H9 (cell line): ENCODE measurements around the gene EBP. TPM values are rescaled to one million over a fixed set of nuclear protein-coding genes. Genes with fewer than 3 reads are reported as not detected.

Experiments
- DNase-seq: peaks from one replicate; pipeline ENCODE4 v3.0.0-alpha.2; 2017
- H2AFZ ChIP-seq: one replicate; pipeline ENCODE4 v1.6.1; 2013; ENCODE audit warnings: mild to moderate bottlenecking, low read length, control low read depth, moderate library complexity
- H2AK5ac ChIP-seq: 2 replicates; pipeline ENCODE4 v1.6.1; 2013; ENCODE audit warnings: low read length, control low read depth, mixed read lengths; ENCODE audit not compliant: insufficient read length
- H2BK120ac ChIP-seq: one replicate; pipeline ENCODE4 v1.6.1; 2013; ENCODE audit warnings: low read depth, mild to moderate bottlenecking, low read length, control low read depth, inconsistent platforms; ENCODE audit not compliant: poor library complexity, severe bottlenecking
- H2BK12ac ChIP-seq: 2 replicates; pipeline ENCODE4 v1.6.1; 2013; ENCODE audit warnings: low read length, control low read depth, mixed read lengths, low read depth; ENCODE audit not compliant: insufficient read length
- H2BK15ac ChIP-seq: 2 replicates; pipeline ENCODE4 v1.6.1; 2013; ENCODE audit warnings: low read depth, low read length, control low read depth
- H2BK20ac ChIP-seq: one replicate; pipeline ENCODE4 v1.6.1; 2013; ENCODE audit warnings: low read depth, mild to moderate bottlenecking, low read length, control low read depth, inconsistent platforms; ENCODE audit not compliant: poor library complexity, severe bottlenecking
- H2BK5ac ChIP-seq: 2 replicates; pipeline ENCODE4 v1.6.1; 2013; ENCODE audit warnings: low read length, control low read depth, mixed read lengths; ENCODE audit not compliant: insufficient read length
- H3K14ac ChIP-seq: 2 replicates; pipeline ENCODE4 v1.6.1; 2013; ENCODE audit warnings: low read length, control low read depth; ENCODE audit not compliant: insufficient read depth
- H3K18ac ChIP-seq: 2 replicates; pipeline ENCODE4 v1.6.1; 2013; ENCODE audit warnings: low read depth, mild to moderate bottlenecking, mixed read lengths, low read length, control low read depth; ENCODE audit not compliant: insufficient read length
- H3K23ac ChIP-seq: 2 replicates; pipeline ENCODE4 v1.6.1; 2013; ENCODE audit warnings: low read length, control low read depth, mixed read lengths, low read depth; ENCODE audit not compliant: insufficient read length
- H3K23me2 ChIP-seq: 2 replicates; pipeline ENCODE4 v1.6.1; 2013; ENCODE audit warnings: low read depth, mild to moderate bottlenecking, mixed read lengths, low read length, control low read depth; ENCODE audit not compliant: insufficient read length, poor library complexity, severe bottlenecking
- H3K27ac ChIP-seq: 2 replicates; pipeline ENCODE4 v1.5.1; 2013; ENCODE audit warnings: low read length, control low read depth, mixed read lengths, low read depth; ENCODE audit not compliant: insufficient read length
- H3K27me3 ChIP-seq: 2 replicates; pipeline ENCODE4 v1.6.1; 2013; ENCODE audit warnings: low read length, control low read depth, inconsistent platforms; ENCODE audit not compliant: insufficient read depth
- H3K4ac ChIP-seq: 2 replicates; pipeline ENCODE4 v1.6.1; 2013; ENCODE audit warnings: low read depth, mild to moderate bottlenecking, control low read depth, inconsistent platforms, low read length, moderate library complexity
- H3K4me1 ChIP-seq: 2 replicates; pipeline ENCODE4 v1.6.1; 2013; ENCODE audit warnings: low read length, control low read depth, inconsistent platforms; ENCODE audit not compliant: insufficient read depth
- H3K4me2 ChIP-seq: 2 replicates; pipeline ENCODE4 v1.6.1; 2013; ENCODE audit warnings: low read length, control low read depth, mixed read lengths; ENCODE audit not compliant: insufficient read length, insufficient read depth
- H3K56ac ChIP-seq: 2 replicates; pipeline ENCODE4 v1.6.1; 2013; ENCODE audit warnings: low read depth, mild to moderate bottlenecking, mixed read lengths, low read length, control low read depth; ENCODE audit not compliant: insufficient read length
- H3K79me1 ChIP-seq: 2 replicates; pipeline ENCODE4 v1.6.1; 2013; ENCODE audit warnings: low read depth, mild to moderate bottlenecking, moderate library complexity, low read length, control low read depth, inconsistent platforms; ENCODE audit not compliant: insufficient read depth, poor library complexity, severe bottlenecking
- H3K79me2 ChIP-seq: 2 replicates; pipeline ENCODE4 v1.6.1; 2013; ENCODE audit warnings: low read length, control low read depth, inconsistent platforms; ENCODE audit not compliant: insufficient read depth
- H3K9ac ChIP-seq: 2 replicates; pipeline ENCODE4 v1.6.1; 2013; ENCODE audit warnings: low read length, control low read depth, mixed read lengths; ENCODE audit not compliant: insufficient read length; ENCODE audit errors: extremely low read depth
- H3K9me3 ChIP-seq: one replicate; pipeline ENCODE4 v1.6.1; 2013; ENCODE audit warnings: low read depth, low read length, inconsistent platforms; ENCODE audit not compliant: control insufficient read depth
- H3T11ph ChIP-seq: one replicate; pipeline ENCODE4 v1.6.1; 2013; ENCODE audit warnings: mild to moderate bottlenecking, low read length, control low read depth, inconsistent platforms
- H4K20me1 ChIP-seq: one replicate; pipeline ENCODE4 v1.6.1; 2013; ENCODE audit not compliant: control insufficient read depth, insufficient read length, insufficient read depth
- H4K5ac ChIP-seq: 2 replicates; pipeline ENCODE4 v1.6.1; 2013; ENCODE audit warnings: low read depth, mild to moderate bottlenecking, mixed read lengths, low read length, control low read depth; ENCODE audit not compliant: insufficient read length
- H4K8ac ChIP-seq: replicated peaks from 2 replicates; pipeline ENCODE4 v1.6.1; 2013; ENCODE audit warnings: low read length, control low read depth, mixed read lengths, low read depth; ENCODE audit not compliant: insufficient read length
- H4K91ac ChIP-seq: 2 replicates; pipeline ENCODE4 v1.6.1; 2013; ENCODE audit warnings: low read depth, mild to moderate bottlenecking, moderate library complexity, mixed read lengths, low read length, control low read depth; ENCODE audit not compliant: insufficient read length
- H3K27ac Mint-ChIP-seq, 3 experiments: 2 replicates in 2 of 3; 3 replicates in 1 of 3; pipeline ENCODE4 v1.8.0; 2020 to 2021; ENCODE audit warnings: mixed read lengths in 3 of 3, mild to moderate bottlenecking in 1 of 3, moderate library complexity in 1 of 3
- H3K27me3 Mint-ChIP-seq: 2 replicates; pipeline ENCODE4 v1.8.0; 2021; ENCODE audit warnings: low read depth, mild to moderate bottlenecking, moderate library complexity, mixed read lengths
- H3K36me3 Mint-ChIP-seq, 3 experiments: 2 replicates in 2 of 3; 3 replicates in 1 of 3; pipeline ENCODE4 v1.8.0; 2020 to 2021; ENCODE audit warnings: low read depth in 3 of 3, mixed read lengths in 3 of 3; ENCODE audit not compliant: insufficient read depth in 1 of 3
- H3K4me1 Mint-ChIP-seq, 2 experiments: 2 replicates each; pipeline ENCODE4 v1.8.0; 2020; ENCODE audit warnings: mixed read lengths in 2 of 2
- H3K4me3 Mint-ChIP-seq, 2 experiments: 2 replicates in 1 of 2; 3 replicates in 1 of 2; pipeline ENCODE4 v1.8.0; 2020 to 2021; ENCODE audit warnings: mild to moderate bottlenecking in 2 of 2, mixed read lengths in 2 of 2, moderate library complexity in 1 of 2
- H3K9me3 Mint-ChIP-seq, 2 experiments: 2 replicates in 1 of 2; 3 replicates in 1 of 2; pipeline ENCODE4 v1.8.0; 2020; ENCODE audit warnings: mild to moderate bottlenecking in 2 of 2, mixed read lengths in 2 of 2, moderate library complexity in 1 of 2
- CTCF ChIP-seq: fragments of 200-600 bp; sonication (generic); conservative IDR thresholded peaks from 3 replicates; pipeline ENCODE4 v1.8.0; 2021; ENCODE audit warnings: antibody characterized with exemption, mild to moderate bottlenecking
- WGBS: extraction: QIAGEN DNeasy Blood & Tissue Kit; methylation state at CpG from one replicate; pipeline ENCODE4 v1.1.7; 2013; ENCODE audit warnings: missing lambda C conversion rate, low lambda C conversion rate, mixed read lengths; ENCODE audit not compliant: insufficient read length; ENCODE audit errors: extremely low coverage; 5-methylcytosine and 5-hydroxymethylcytosine counted together
- total RNA-seq: library from RNA; stranded (reverse); gene quantifications from 2 replicates; pipeline ENCODE4 v1.2.1, GENCODE V29; 2021

Gene EBP
- total RNA-seq, 1 experiment from 2014 or later: 117 TPM

- Histone ChIP-seq H3K79me2 (no peaks in the 10 kb centered on the region), H4K8ac (no peak overlapping the region), H3K4me2 (no peak overlapping the region), H4K20me1 (no peaks in the 10 kb centered on the region), H4K91ac (no peak overlapping the region), H3K18ac (no peak overlapping the region), H2BK5ac (no peak overlapping the region), H3K4me1 (no peaks in the 10 kb centered on the region), H3K23ac (no peak overlapping the region), H2BK120ac (no peak overlapping the region), H3K23me2 (no peaks in the 10 kb centered on the region), H3T11ph (no peak overlapping the region), H3K27me3 (no peaks in the 10 kb centered on the region), H3K56ac (no peak overlapping the region), H3K27ac (no peak overlapping the region), H2BK12ac (no peak overlapping the region), H4K5ac (no peak overlapping the region), H3K4ac (no peak overlapping the region), H3K9ac (no peak overlapping the region), H2BK15ac (no peak overlapping the region), H3K9me3 (peaks cover 37% of the 10 kb centered on the region), H3K14ac (no peak overlapping the region), H2AK5ac (no peak overlapping the region), H2BK20ac (no peak overlapping the region), H2AFZ (no peak overlapping the region), H3K79me1 (no peaks in the 10 kb centered on the region)
- 0 out of 4 replicates have a peak, but pooled peaks cover 0 to 2% of the 10 kb centered on the region in 2 experiments for H3K4me1 Mint-ChIP-seq
- DNase-seq: no peak
- H3K4me3 Mint-ChIP-seq: no peak overlapping the region
- no CpG with 5 or more reads among the region's 7 CpGs for WGBS
- peaks cover 3% of the 10 kb centered on the region for H3K27me3 Mint-ChIP-seq
- no peak overlapping the region for H3K27ac Mint-ChIP-seq
- no peak for TF ChIP-seq CTCF
- H3K36me3 Mint-ChIP-seq: peaks cover under 1 to 5% (median 4%) of the 10 kb centered on the region in 3 experiments
- H3K9me3 Mint-ChIP-seq: peaks cover 70 to 79% of the 10 kb centered on the region in 2 experiments
Observed at GRCh38 chrX:48492293-48492910, 29.2 kb upstream of the EBP start.
